ENCODE data around the gene SLC44A4. TPM values are rescaled to one million over a fixed set of nuclear protein-coding genes. Genes with fewer than 3 reads are reported as not detected.
A peak's percentile ranks its signal among the peaks of the same experiment; 100 is the strongest.

The SLC44A4 gene
- total and polyA plus RNA-seq, 9 of the 15 experiments (the other 6 are each of a cell fraction or from before 2014, with no cell fraction given): 7.9 to 18.6 (median 11.2) TPM

DNA sequence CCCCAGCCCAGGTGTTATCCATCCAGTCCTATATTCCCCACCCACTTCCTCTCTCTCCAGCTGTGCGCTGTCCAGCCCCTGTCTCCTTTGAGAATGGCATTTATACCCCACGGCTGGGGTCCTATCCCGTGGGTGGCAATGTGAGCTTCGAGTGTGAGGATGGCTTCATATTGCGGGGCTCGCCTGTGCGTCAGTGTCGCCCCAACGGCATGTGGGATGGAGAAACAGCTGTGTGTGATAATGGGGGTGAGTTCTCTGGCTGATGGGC is 49.8 kb upstream of the SLC44A4 start:
- 74% methylated on average over 9 of the region's 9 CpGs for WGBS (ENCODE audit: insufficient coverage, low coverage, missing lambda C conversion rate)
- Histone ChIP-seq H3K4me1 (replicated peaks in 1 of 2; ENCODE audit: control insufficient read depth in 2 of 2, insufficient read depth in 2 of 2, low read length in 2 of 2) (peaks cover 6 to 10% of the 10 kb centered on the region in 2 experiments; a peak in 4 of 5 replicates), H3K4me3 (no peak overlapping the region), H3K27me3 (ENCODE audit: control insufficient read depth in 2 of 2, insufficient read depth in 2 of 2, low read length in 2 of 2) (peaks cover 5 to 7% of the 10 kb centered on the region in 2 experiments; a peak in 2 of 5 replicates), H3K9me3 (replicated peaks; ENCODE audit: control insufficient read depth, insufficient read depth, low read depth, low read length) (peaks cover 7% of the 10 kb centered on the region), H3K4me2 (ENCODE audit: insufficient read depth, low read length) (no peak overlapping the region), H3K36me3 (ENCODE audit: control insufficient read depth, insufficient read depth, low read length) (no peaks in the 10 kb centered on the region), H3K79me2 (ENCODE audit: control insufficient read depth, insufficient read depth, low read length) (no peaks in the 10 kb centered on the region), H3K9ac (ENCODE audit: insufficient read depth in 1 of 2, low read depth in 2 of 2, low read length in 2 of 2) (no peak overlapping the region), H4K20me1 (replicated peaks; ENCODE audit: control insufficient read depth, insufficient read depth, low read length) (no peaks in the 10 kb centered on the region), H3K9me1 (ENCODE audit: control insufficient read depth, insufficient read depth, low read length) (no peaks in the 10 kb centered on the region), H3K27ac (ENCODE audit: extremely low read depth, low read depth, low read length) (no peak overlapping the region), H2AFZ (ENCODE audit: low read depth, low read length) (no peak overlapping the region)
- no peak for FAIRE-seq
- intact Hi-C loops (cut with micrococcal nuclease) (no loop called here), in situ Hi-C loops (cut with MboI) (no loop called here)
- BruUV-seq (replicated peaks): no TSS peak
- ATAC-seq: no peak; the same call in 1 of the 3 replicates
- ChIA-PET CTCF (ENCODE audit: low intra/inter-chr PET ratio) (no interaction called here), POLR2A (no interaction called here)
- no peak for DNase-seq (ENCODE audit: extremely low read depth in 1 of 4, low spot score in 3 of 4)
- TF ChIP-seq RBM22 (IDR thresholded peaks at IDR 0.05; ENCODE audit: low read depth, low read length, poor library complexity, severe bottlenecking): no peak
- TF ChIP-seq GTF2A2 (tag; IDR thresholded peaks at IDR 0.05): no peak
- no peak for TF ChIP-seq ZBTB7A (IDR thresholded peaks at IDR 0.05; ENCODE audit: borderline replicate concordance, control insufficient read depth, low read depth, low read length)
- TF ChIP-seq, protein P1, sequence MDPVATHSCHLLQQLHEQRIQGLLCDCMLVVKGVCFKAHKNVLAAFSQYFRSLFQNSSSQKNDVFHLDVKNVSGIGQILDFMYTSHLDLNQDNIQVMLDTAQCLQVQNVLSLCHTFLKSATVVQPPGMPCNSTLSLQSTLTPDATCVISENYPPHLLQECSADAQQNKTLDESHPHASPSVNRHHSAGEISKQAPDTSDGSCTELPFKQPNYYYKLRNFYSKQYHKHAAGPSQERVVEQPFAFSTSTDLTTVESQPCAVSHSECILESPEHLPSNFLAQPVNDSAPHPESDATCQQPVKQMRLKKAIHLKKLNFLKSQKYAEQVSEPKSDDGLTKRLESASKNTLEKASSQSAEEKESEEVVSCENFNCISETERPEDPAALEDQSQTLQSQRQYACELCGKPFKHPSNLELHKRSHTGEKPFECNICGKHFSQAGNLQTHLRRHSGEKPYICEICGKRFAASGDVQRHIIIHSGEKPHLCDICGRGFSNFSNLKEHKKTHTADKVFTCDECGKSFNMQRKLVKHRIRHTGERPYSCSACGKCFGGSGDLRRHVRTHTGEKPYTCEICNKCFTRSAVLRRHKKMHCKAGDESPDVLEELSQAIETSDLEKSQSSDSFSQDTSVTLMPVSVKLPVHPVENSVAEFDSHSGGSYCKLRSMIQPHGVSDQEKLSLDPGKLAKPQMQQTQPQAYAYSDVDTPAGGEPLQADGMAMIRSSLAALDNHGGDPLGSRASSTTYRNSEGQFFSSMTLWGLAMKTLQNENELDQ (CRISPR knock-in tag; IDR thresholded peaks at IDR 0.05; ENCODE audit: borderline replicate concordance): no peak
- TF ChIP-seq, protein P2, sequence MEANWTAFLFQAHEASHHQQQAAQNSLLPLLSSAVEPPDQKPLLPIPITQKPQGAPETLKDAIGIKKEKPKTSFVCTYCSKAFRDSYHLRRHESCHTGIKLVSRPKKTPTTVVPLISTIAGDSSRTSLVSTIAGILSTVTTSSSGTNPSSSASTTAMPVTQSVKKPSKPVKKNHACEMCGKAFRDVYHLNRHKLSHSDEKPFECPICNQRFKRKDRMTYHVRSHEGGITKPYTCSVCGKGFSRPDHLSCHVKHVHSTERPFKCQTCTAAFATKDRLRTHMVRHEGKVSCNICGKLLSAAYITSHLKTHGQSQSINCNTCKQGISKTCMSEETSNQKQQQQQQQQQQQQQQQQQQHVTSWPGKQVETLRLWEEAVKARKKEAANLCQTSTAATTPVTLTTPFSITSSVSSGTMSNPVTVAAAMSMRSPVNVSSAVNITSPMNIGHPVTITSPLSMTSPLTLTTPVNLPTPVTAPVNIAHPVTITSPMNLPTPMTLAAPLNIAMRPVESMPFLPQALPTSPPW (CRISPR knock-in tag; IDR thresholded peaks at IDR 0.05): no peak
- TF ChIP-seq ILF3 (IDR thresholded peaks at IDR 0.05; ENCODE audit: borderline replicate concordance): no peak
- TF ChIP-seq SMARCA4 (IDR thresholded peaks at IDR 0.05): no peak
- TF ChIP-seq, protein P3, sequence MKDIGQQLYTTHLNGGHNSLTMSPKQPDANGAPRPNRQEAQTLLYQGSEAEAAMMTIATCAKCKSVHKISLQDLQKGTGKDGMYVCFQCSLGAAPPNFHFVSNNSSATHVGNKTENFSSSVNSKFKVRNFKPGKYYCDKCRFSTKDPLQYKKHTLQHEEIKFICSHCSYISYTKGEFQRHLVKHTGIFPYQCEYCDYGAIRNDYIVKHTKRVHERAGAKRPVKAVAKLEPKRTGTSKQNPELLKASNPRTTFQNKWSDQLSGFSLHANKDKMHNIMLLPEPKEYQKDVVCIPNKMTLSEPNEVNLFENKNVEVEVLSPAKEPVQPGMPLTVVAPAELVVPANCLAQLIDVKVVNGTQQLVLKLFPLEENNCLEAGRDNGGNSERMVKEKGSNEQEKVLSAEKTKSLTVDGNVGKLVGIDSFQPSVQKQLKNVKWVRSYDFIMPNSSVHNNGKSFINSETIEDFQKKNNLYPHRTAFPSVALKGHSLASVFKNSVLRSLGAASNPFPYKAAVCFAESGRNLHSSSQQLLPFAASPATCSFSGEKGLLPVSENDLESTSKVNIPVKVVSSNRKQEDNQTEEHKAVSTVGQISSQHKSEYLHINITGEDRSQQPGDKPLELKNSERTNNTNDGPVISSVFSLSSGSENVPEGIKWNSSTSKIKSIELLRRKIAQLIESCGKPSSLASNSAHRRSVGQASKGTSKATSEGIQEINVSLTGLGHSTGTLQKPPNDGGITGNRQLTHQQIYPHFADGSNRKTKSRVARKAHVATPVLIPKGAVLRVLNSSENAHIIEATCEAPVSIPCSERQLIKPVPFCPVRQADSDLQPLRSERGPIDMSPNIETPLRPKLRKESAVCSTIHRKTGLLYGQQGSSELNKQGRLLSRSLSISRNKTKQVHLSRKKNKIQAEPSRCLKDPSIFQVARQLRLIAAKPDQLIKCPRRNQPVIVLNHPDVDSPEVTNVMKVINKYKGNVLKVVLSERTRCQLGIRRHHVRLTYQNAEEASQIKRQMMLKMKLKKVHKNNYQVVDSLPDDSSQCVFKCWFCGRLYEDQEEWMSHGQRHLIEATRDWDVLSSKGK (CRISPR knock-in tag; IDR thresholded peaks at IDR 0.05): no peak
- 0 out of 2 replicates have a peak, but pooled peaks have one; percentile 7 for TF ChIP-seq CEBPG (CRISPR knock-in tag; IDR thresholded peaks at IDR 0.05)
- TF ChIP-seq CEBPG (tag; conservative IDR thresholded peaks at IDR 0.05 in 1 of 2, IDR thresholded peaks at IDR 0.05 in 1 of 2): no peak
